GM12878 (cell line): ENCODE measurements around the gene AMH. TPM values are rescaled to one million over a fixed set of nuclear protein-coding genes. Genes with fewer than 3 reads are reported as not detected.
A peak's percentile ranks its signal among the peaks of the same experiment; 100 is the strongest.

Experiments used
- ATAC-seq: fragments of 200-7000 bp; cut with Tn5 transposase; 3 replicates; pipeline ENCODE4 v1.9.1; 2020; ENCODE audit warnings: mild to moderate bottlenecking, moderate library complexity
- BruUV-seq: library from RNA; stranded (reverse); fragments of 400-500 nt; replicated peaks from 2 replicates; lab custom pipeline; 2021; lab: Mats Ljungman, UMichigan
- CTCF ChIA-PET: fragments of 300-600 bp; sonication (Branson Sonifier 250); formaldehyde crosslinking; extraction: SDS; loops from one replicate; lab custom pipeline; 2021; ENCODE audit warnings: inconsistent platforms; lab: Yijun Ruan, JAX
- POLR2A ChIA-PET: fragments of 350-600 bp; formaldehyde crosslinking; extraction: SDS; loops from one replicate; lab custom pipeline; 2021; ENCODE audit warnings: inconsistent platforms; lab: Charles Lee
- RAD21 ChIA-PET: fragments of 300-600 bp; sonication (Branson Sonifier 250); formaldehyde crosslinking; loops from one replicate; lab custom pipeline; 2023; ENCODE audit warnings: antibody characterized with exemption; ENCODE audit not compliant: unreplicated experiment; lab: Charles Lee
- SMC1A ChIA-PET: fragments of 300-600 bp; sonication (Branson Sonifier 250); formaldehyde crosslinking; loops from one replicate; lab custom pipeline; 2023; ENCODE audit not compliant: unreplicated experiment, uncharacterized antibody; lab: Charles Lee
- DNase-seq: peaks from one replicate; pipeline ENCODE4 v3.0.0-alpha.2; 2011; ENCODE audit warnings: low read depth, low spot score
- FAIRE-seq: peaks from 3 replicates; lab custom pipeline; 2011; peaks lifted over from hg19 to GRCh38; lab: Jason Lieb, UNC
- H2AFZ ChIP-seq: 2 replicates; pipeline ENCODE4 v1.6.0; 2011; ENCODE audit warnings: low read depth, low read length, control low read depth; ENCODE audit not compliant: control insufficient read depth
- H3K27ac ChIP-seq: 2 replicates; pipeline ENCODE4 v1.5.1; 2011; ENCODE audit warnings: control low read depth; ENCODE audit not compliant: control insufficient read depth, insufficient read depth
- H3K27me3 ChIP-seq, 2 experiments: replicated peaks in 1 of 2; 2 replicates each; pipeline versions ENCODE4 v1.6.0 to v1.6.1; 2011; ENCODE audit warnings: low read length in 1 of 2; ENCODE audit not compliant: control insufficient read depth in 2 of 2, insufficient read depth in 2 of 2
- H3K36me3 ChIP-seq, 2 experiments: 2 replicates each; pipeline ENCODE4 v1.5.1; 2011; ENCODE audit warnings: low read length in 1 of 2; ENCODE audit not compliant: control insufficient read depth in 2 of 2, insufficient read depth in 2 of 2
- H3K4me1 ChIP-seq: 2 replicates; pipeline ENCODE4 v1.6.1; 2011; ENCODE audit warnings: mild to moderate bottlenecking, low read length, moderate library complexity, mixed read lengths; ENCODE audit not compliant: control insufficient read depth, insufficient read depth
- H3K4me2 ChIP-seq: 2 replicates; pipeline ENCODE4 v1.6.0; 2011; ENCODE audit warnings: control low read depth; ENCODE audit not compliant: control insufficient read depth, insufficient read depth
- H3K4me3 ChIP-seq: fragments of 200-600 bp; sonication (generic); 2 replicates; pipeline ENCODE4 v1.5.1; 2016
- H3K79me2 ChIP-seq: 2 replicates; pipeline ENCODE4 v1.6.0; 2011; ENCODE audit warnings: low read length; ENCODE audit not compliant: control insufficient read depth, insufficient read depth
- H3K9ac ChIP-seq: 2 replicates; pipeline ENCODE4 v1.8.0; 2011; ENCODE audit warnings: low read length, control low read depth, mixed read lengths; ENCODE audit not compliant: control insufficient read depth, insufficient read depth
- H3K9me3 ChIP-seq: replicated peaks from 3 replicates; pipeline ENCODE4 v1.5.1; 2011; ENCODE audit warnings: mild to moderate bottlenecking, low read length; ENCODE audit not compliant: control insufficient read depth, insufficient read depth
- H4K20me1 ChIP-seq: 2 replicates; pipeline ENCODE4 v1.6.0; 2011; ENCODE audit not compliant: control insufficient read depth, insufficient read depth
- ATF7 ChIP-seq: fragments of 450-650 bp; IDR thresholded peaks from 2 replicates; pipeline ENCODE4 v1.6.1; 2016; ENCODE audit warnings: low read depth, mild to moderate bottlenecking
- CBFB ChIP-seq: IDR thresholded peaks from 2 replicates; pipeline ENCODE4 v1.6.1; 2016; ENCODE audit warnings: antibody characterized with exemption, low read depth
- HDGF ChIP-seq: fragments of 450-650 bp; IDR thresholded peaks from 2 replicates; pipeline ENCODE4 v1.6.1; 2016; ENCODE audit warnings: antibody characterized with exemption
- KDM1A ChIP-seq: fragments of 200-600 bp; sonication (generic); IDR thresholded peaks from 2 replicates; pipeline ENCODE4 v1.6.1; 2016; ENCODE audit warnings: borderline replicate concordance
- MEF2A ChIP-seq: IDR thresholded peaks from 2 replicates; pipeline ENCODE4 v1.6.1; 2011; ENCODE audit warnings: low read depth, mild to moderate bottlenecking, low read length, moderate library complexity; ENCODE audit not compliant: insufficient read depth
- MTA3 ChIP-seq: IDR thresholded peaks from 2 replicates; pipeline ENCODE4 v1.6.1; 2012; ENCODE audit warnings: low read length, inconsistent platforms, borderline replicate concordance
- SIN3A ChIP-seq: IDR thresholded peaks from 2 replicates; pipeline ENCODE4 v1.6.1; 2012; ENCODE audit warnings: low read depth, low read length, improper control_type of control experiment
- SMC3 ChIP-seq: IDR thresholded peaks from 2 replicates; pipeline ENCODE4 v1.6.1; 2011; ENCODE audit warnings: low read length, improper control_type of control experiment, borderline replicate concordance
- SREBF1 ChIP-seq: IDR thresholded peaks from 2 replicates; pipeline ENCODE4 v1.6.1; 2012; ENCODE audit warnings: mild to moderate bottlenecking, low read length
- SRF ChIP-seq, 2 experiments: IDR thresholded peaks; 2 replicates each; pipeline ENCODE4 v1.6.1; 2011; ENCODE audit warnings: low read depth in 2 of 2, low read length in 2 of 2, mild to moderate bottlenecking in 1 of 2, moderate library complexity in 1 of 2
- WGBS: methylation state at CpG from one replicate; pipeline ENCODE4 v1.1.6; 2016; ENCODE audit warnings: low lambda C conversion rate; ENCODE audit not compliant: insufficient replicate concordance, insufficient coverage; ENCODE audit errors: missing lambda C conversion rate; 5-methylcytosine and 5-hydroxymethylcytosine counted together
- in situ Hi-C: fragments of 300-500 bp; cut with MboI; formaldehyde crosslinking; loops from 9 replicates; pipeline ENCODE4 v1.14.3; 2018; ENCODE audit warnings: mixed read lengths
- intact Hi-C: fragments of 100-400 bp; cut with micrococcal nuclease; formaldehyde crosslinking; loops from one replicate; pipeline ENCODE4 v1.14.2; 2022; ENCODE audit not compliant: unreplicated experiment
- polyA plus RNA-seq, 11 experiments: library from polyadenylated mRNA; depleted of rRNA in 4 of 11; unstranded in 6 of 11; stranded (reverse) in 5 of 11; fragments of >200 nt; fragmentation: Nextera tagmentation in 4 of 11; fragmentation: Illumina TruSeq in 1 of 11; extraction: Ambion mirVana in 4 of 11; extraction: Trizol in 1 of 11; gene quantifications; 1 replicate in 1 of 11; 2 replicates in 10 of 11; pipeline versions ENCODE4 v1.2.1 to v1.2.3, GENCODE V29; 2011 to 2016; ENCODE audit warnings: inconsistent platforms in 2 of 11, missing spikeins in 2 of 11, low read depth in 1 of 11
- total RNA-seq, 4 experiments: library from RNA; depleted of rRNA in 3 of 4; stranded (reverse); fragments of >200 nt in 3 of 4; fragmentation: Illumina TruSeq in 1 of 4; extraction: Trizol in 1 of 4; gene quantifications; 2 replicates each; pipeline versions ENCODE4 v1.2.1 to v1.2.3, GENCODE V29; 2013 to 2021
- TF ChIP-seq, protein P1 (sequence below): fragments of 450-650 bp; formaldehyde crosslinking; IDR thresholded peaks from 2 replicates; pipeline ENCODE4 v1.4.0; 2022; ENCODE audit warnings: mild to moderate bottlenecking, moderate library complexity
- TF ChIP-seq, protein P2 (sequence below): fragments of 450-650 bp; IDR thresholded peaks from 2 replicates; pipeline ENCODE4 v1.6.1; 2018; ENCODE audit warnings: mild to moderate bottlenecking, low read depth, moderate library complexity; ENCODE audit not compliant: partially characterized antibody

Gene AMH
- total and polyA plus RNA-seq, 10 of the 15 experiments (the other 5 are each of a cell fraction or from before 2014, with no cell fraction given): 0.17 to 3.5 (median 0.81) TPM; not detected in 4

DNA sequence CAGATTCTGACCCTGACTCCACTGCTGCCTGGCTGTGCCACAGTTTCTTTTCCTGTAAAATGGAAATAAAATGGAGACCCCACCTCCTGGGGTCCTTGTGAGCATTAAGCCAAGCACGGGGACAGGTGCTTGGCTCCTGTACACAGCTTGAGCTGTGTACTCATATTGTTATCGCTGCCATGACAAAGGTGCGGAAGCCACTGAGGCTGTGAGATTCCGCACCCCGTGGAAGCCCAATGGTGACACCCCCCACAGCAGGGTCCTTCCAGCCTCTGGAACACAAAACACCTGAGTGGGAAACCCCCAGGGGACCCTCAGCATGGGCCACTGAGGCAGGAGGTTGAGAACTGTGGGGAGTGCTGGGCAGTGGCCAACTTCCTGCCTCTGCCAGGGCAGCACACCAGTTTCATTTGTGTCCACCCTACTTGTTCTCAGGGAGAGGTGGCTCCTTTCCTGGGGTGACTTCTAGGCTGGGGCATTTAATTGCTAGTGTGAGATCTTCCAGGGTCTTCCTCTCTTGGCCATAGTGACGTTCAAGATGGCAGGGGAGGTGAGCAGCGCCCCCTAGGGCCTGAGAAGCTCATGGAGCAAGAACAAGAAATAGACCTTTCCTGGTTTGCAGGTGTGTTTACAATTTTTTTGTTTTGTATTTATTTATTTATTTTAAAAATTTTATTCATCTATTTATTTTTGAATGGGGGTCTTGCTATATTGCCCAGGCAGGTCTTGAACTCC lies 12.5 kb downstream of the AMH start (continued):
- TF ChIP-seq SMC3 (peak; percentile 28; the same call in 1 of the 2 replicates), ATF7 (no peak), CBFB (no peak)
- TF ChIP-seq, protein P1, sequence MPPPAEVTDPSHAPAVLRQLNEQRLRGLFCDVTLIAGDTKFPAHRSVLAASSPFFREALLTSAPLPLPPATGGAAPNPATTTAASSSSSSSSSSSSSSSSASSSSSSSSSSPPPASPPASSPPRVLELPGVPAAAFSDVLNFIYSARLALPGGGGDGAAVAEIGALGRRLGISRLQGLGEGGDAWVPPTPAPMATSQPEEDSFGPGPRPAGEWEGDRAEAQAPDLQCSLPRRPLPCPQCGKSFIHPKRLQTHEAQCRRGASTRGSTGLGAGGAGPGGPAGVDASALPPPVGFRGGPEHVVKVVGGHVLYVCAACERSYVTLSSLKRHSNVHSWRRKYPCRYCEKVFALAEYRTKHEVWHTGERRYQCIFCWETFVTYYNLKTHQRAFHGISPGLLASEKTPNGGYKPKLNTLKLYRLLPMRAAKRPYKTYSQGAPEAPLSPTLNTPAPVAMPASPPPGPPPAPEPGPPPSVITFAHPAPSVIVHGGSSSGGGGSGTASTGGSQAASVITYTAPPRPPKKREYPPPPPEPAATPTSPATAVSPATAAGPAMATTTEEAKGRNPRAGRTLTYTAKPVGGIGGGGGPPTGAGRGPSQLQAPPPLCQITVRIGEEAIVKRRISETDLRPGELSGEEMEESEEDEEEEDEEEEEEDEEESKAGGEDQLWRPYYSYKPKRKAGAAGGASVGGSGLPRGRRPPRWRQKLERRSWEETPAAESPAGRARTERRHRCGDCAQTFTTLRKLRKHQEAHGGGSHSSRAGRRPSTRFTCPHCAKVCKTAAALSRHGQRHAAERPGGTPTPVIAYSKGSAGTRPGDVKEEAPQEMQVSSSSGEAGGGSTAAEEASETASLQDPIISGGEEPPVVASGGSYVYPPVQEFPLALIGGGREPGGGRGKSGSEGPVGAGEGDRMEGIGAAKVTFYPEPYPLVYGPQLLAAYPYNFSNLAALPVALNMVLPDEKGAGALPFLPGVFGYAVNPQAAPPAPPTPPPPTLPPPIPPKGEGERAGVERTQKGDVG: no peak

DNA sequence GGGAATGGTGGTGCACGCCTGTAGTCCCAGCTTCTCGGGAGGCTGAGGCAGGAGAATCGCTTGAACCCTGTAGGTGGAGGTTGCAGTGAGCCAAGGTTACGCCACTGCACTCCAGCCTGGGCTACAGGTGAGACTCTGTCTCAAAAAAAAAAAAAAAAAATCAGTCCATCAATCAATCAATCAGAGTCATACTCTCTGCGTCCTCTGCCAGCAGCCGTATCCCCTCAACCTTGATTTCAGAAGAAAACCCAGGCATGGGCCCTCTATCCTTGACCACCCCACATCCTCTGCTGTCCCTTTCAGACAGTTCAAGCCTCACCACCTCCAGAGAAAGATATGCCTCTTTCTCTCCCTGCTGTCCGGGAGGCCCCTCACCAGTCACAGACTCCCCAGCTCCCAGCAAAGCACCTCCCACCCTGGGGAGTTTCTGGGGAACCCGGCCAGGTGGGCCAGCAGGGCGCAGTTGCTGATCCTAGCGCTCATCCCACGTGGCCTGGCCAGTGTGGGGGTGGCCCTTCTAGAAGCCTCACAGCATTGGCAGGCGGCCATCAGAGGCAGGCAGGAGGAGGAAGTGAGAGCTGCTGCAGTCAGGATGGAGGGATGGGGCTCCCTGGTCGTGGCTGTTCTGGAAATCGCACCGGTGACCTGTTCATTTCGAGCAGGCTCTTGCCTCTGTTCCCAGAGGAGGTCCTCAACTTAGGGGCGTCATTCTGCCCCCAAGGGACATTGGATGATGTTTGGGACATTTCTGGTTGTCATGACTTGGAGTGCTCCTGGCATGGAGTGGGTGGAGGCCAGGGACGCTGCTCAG lies 17.3 kb downstream of the AMH start:
- in situ Hi-C loops (no loop called here), intact Hi-C loops (loop anchor here (5.0 to 10.0 kb wide), 2 partner anchors 99 to 172 kb away; partner anchors contain the start of genes IZUMO4 and MOB3A)
- H3K79me2 ChIP-seq: peaks cover 25% of the 10 kb centered on the region
- H3K27me3 ChIP-seq: no peaks in the 10 kb centered on the region
- no TSS peak for BruUV-seq
- peak overlapping the region; percentile 74 for H3K27ac ChIP-seq
- 27% methylated on average over 17 of the region's 18 CpGs for WGBS
- ATAC-seq (peak; percentile 69), FAIRE-seq (peak; percentile 95), DNase-seq (peak; percentile 54)
- no peak overlapping the region; the same call in 1 of the 2 replicates for H3K4me3 ChIP-seq
- H3K4me2 ChIP-seq: peak overlapping the region; percentile 75
- peak overlapping the region; percentile 68 for H2AFZ ChIP-seq
- ChIA-PET POLR2A (interaction anchor here (0.6 to 1.6 kb wide), 2 partner anchors 9 to 28 kb away, joined by 5 to 7 read pairs; no protein-coding TSS in a partner anchor), SMC1A (interaction anchor here (1.6 to 1.8 kb wide), 2 partner anchors 27 to 28 kb away, joined by 3 to 4 read pairs; no protein-coding TSS in a partner anchor), RAD21 (interaction anchor here (0.6 to 1.3 kb wide), 5 partner anchors 8 to 411 kb away, joined by 3 read pairs; partner anchors contain the start of gene PLEKHJ1), CTCF (interaction anchor here (0.6 to 1.0 kb wide), 4 partner anchors 27 to 110 kb away, joined by 3 read pairs; no protein-coding TSS in a partner anchor)
- H3K36me3 ChIP-seq: no peaks in the 10 kb centered on the region; a peak in 2 of 4 replicates
- peaks cover 14% of the 10 kb centered on the region for H3K4me1 ChIP-seq
- peaks cover 4% of the 10 kb centered on the region; the same call in 1 of the 2 replicates for H4K20me1 ChIP-seq
- no peaks in the 10 kb centered on the region for H3K9me3 ChIP-seq
- peak overlapping the region; percentile 41; the same call in 1 of the 2 replicates for H3K9ac ChIP-seq
- TF ChIP-seq HDGF (no peak), SIN3A (no peak), KDM1A (no peak), MEF2A (no peak), SREBF1 (no peak), MTA3 (no peak), SRF (IDR thresholded peaks at IDR 0.05; ENCODE audit: low read depth in 2 of 2, low read length in 2 of 2) (no peak)
- TF ChIP-seq, protein P2, sequence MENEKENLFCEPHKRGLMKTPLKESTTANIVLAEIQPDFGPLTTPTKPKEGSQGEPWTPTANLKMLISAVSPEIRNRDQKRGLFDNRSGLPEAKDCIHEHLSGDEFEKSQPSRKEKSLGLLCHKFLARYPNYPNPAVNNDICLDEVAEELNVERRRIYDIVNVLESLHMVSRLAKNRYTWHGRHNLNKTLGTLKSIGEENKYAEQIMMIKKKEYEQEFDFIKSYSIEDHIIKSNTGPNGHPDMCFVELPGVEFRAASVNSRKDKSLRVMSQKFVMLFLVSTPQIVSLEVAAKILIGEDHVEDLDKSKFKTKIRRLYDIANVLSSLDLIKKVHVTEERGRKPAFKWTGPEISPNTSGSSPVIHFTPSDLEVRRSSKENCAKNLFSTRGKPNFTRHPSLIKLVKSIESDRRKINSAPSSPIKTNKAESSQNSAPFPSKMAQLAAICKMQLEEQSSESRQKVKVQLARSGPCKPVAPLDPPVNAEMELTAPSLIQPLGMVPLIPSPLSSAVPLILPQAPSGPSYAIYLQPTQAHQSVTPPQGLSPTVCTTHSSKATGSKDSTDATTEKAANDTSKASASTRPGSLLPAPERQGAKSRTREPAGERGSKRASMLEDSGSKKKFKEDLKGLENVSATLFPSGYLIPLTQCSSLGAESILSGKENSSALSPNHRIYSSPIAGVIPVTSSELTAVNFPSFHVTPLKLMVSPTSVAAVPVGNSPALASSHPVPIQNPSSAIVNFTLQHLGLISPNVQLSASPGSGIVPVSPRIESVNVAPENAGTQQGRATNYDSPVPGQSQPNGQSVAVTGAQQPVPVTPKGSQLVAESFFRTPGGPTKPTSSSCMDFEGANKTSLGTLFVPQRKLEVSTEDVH: no peak
